Measurements from ENCODE around the gene CELA2B.

Gene CELA2B

DNA sequence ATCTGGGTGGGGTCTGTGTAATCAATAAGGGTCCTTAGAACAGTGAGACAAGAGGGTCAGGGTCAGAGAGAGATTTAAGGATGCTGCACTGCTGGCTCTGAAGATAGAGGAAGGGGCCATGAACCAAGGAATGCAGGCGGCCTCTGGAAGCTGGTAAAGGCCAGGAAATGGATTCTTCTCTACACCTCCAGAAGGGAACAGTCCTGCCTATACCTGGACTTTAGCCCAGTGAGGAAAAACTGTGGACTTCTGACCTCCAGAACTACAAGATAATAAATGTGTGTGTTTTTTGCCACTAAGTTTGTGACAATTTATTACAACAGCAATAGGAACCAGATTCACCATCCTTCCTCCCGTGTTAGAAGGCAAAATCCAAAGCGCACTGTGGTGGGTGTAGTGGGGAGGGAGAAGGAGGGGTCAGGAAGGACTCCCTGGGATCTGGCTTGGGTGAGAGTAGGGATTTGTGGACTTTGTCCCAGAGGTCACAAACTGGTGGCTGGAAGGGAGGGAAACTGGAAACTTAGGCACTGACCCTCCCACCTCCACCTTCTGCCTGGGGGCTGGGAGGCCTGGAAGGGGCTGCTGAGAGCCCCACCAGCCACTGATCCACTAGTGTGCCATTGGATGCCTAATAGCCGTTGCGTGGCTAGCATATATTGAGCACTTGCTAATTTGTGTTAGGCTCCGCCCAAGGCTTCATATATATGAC is 24.7 kb upstream of the CELA2B start:
- TF ChIP-seq EZH2phosphoT487 (IDR thresholded peaks at IDR 0.05; ENCODE audit: low read depth) (no peak), CTCF (IDR thresholded peaks at IDR 0.05; ENCODE audit: low read depth, low read length) (no peak)

DNA sequence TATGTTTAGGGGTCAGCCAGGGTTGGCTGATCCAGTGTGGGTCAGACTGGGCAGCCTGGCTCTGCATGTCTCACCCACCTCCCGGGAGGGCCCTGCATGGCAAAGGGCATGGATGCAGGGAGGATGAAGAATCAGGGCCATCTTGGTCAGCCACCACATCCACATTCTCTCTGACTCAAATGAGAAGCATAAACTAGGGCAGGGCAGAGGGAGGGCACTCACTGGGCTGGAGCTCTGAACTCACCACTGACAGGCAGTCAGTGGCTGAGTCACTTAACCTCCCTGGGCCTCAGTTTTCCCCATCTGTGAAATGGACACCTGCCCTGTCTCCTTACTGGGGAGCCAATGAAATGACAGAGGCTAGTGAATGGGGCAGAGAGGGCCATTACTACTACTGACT is 23.7 kb upstream of the CELA2B start:
- TF ChIP-seq CTCF (IDR thresholded peaks at IDR 0.05; ENCODE audit: low read depth, low read length), result no peak
- no peak for TF ChIP-seq EZH2phosphoT487 (IDR thresholded peaks at IDR 0.05; ENCODE audit: low read depth)
- Histone ChIP-seq H3K9me3 (ENCODE audit: insufficient read depth, low read length) (no peaks in the 10 kb centered on the region), H4K20me1 (ENCODE audit: insufficient read depth, low read length) (no peaks in the 10 kb centered on the region), H3K4me2 (ENCODE audit: low read length) (no peak overlapping the region), H3K27ac (ENCODE audit: low read length) (no peak overlapping the region), H2AFZ (ENCODE audit: low read depth, low read length) (no peak overlapping the region), H3K79me2 (ENCODE audit: low read length) (no peaks in the 10 kb centered on the region), H3K4me1 (ENCODE audit: low read length) (peaks cover 13% of the 10 kb centered on the region), H3K36me3 (replicated peaks; ENCODE audit: low read depth, low read length) (no peaks in the 10 kb centered on the region), H3K9ac (ENCODE audit: low read length) (no peak overlapping the region), H3K27me3 (ENCODE audit: low read depth, low read length) (no peaks in the 10 kb centered on the region), H3K4me3 (ENCODE audit: low read length) (no peak overlapping the region)

More for the DNA sequence above, 24.7 kb upstream of the CELA2B start:
- Histone ChIP-seq H3K4me3 (ENCODE audit: low read length) (no peak overlapping the region), H3K4me2 (ENCODE audit: low read length) (no peak overlapping the region), H3K4me1 (ENCODE audit: low read length) (peaks cover 11% of the 10 kb centered on the region), H4K20me1 (ENCODE audit: insufficient read depth, low read length) (no peaks in the 10 kb centered on the region), H3K27ac (ENCODE audit: low read length) (no peak overlapping the region), H3K9me3 (ENCODE audit: insufficient read depth, low read length) (no peaks in the 10 kb centered on the region), H3K27me3 (ENCODE audit: low read depth, low read length) (no peaks in the 10 kb centered on the region), H3K79me2 (ENCODE audit: low read length) (no peaks in the 10 kb centered on the region), H3K9ac (ENCODE audit: low read length) (no peak overlapping the region), H3K36me3 (replicated peaks; ENCODE audit: low read depth, low read length) (no peaks in the 10 kb centered on the region), H2AFZ (ENCODE audit: low read depth, low read length) (no peak overlapping the region)

DNA sequence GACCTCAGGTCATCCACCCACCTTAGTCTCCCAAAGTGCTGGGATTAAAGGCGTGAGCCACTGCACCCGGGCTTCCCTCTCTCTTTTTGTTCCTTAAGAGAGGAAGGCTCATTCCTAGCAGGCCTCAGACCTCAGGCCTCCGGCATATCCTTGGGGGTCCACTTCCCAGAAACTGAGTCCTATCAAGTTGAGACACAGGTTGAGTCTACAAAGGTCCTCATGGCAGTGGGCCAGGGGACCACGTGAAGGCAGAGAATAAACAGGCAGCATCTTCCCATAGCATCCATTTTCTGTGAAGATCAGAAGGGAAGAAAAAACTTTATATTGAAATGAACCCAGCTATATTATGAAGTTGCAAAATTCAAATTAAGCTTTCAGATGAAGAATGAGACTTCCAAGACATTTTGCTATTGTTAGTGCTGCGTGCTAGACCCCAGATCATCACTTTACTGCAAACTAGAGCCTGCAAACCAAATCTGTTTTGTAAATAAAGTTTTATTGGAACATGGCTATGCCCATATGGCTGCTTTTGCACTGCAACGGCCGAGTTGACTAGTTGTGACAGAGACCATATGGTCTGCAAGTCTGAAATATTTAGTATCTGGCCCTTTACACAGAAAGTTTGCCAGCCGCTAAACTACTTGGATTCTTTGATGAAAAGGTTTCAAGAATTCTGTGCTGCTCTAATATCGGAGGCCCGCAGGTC is 22.9 kb upstream of the CELA2B start:
- Histone ChIP-seq H3K79me2 (ENCODE audit: low read length) (no peaks in the 10 kb centered on the region), H3K4me3 (ENCODE audit: low read length) (no peak overlapping the region), H3K27ac (ENCODE audit: low read length) (no peak overlapping the region), H3K27me3 (ENCODE audit: low read depth, low read length) (no peaks in the 10 kb centered on the region), H3K4me1 (ENCODE audit: low read length) (peaks cover 13% of the 10 kb centered on the region), H3K9me3 (ENCODE audit: insufficient read depth, low read length) (no peaks in the 10 kb centered on the region), H3K9ac (ENCODE audit: low read length) (no peak overlapping the region), H3K4me2 (ENCODE audit: low read length) (no peak overlapping the region), H3K36me3 (replicated peaks; ENCODE audit: low read depth, low read length) (no peaks in the 10 kb centered on the region), H4K20me1 (ENCODE audit: insufficient read depth, low read length) (no peaks in the 10 kb centered on the region), H2AFZ (ENCODE audit: low read depth, low read length) (no peak overlapping the region)
- TF ChIP-seq EZH2phosphoT487 (IDR thresholded peaks at IDR 0.05; ENCODE audit: low read depth) (no peak), CTCF (IDR thresholded peaks at IDR 0.05; ENCODE audit: low read depth, low read length) (no peak)

DNA sequence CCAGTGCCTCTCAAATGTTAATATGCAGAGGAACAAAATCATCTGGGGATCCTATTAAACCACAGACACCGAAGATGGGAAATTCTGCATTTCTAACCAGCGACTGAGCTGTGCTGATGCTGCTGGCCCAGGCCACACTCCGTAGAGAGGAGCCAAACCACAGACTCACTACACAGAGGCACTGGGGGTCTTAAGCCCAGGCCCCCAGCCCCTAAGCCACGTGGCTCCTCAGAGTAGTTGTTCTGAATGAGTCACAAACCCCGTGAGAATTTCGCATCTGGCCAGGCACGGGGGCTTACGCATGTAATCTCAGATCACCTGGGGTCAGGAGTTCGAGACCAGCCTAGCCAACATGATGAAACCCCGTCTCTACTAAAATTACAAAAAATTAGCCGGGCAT is 22.2 kb upstream of the CELA2B start:
- H3K4me1 ChIP-seq (ENCODE audit: low read length), result peaks cover 13% of the 10 kb centered on the region
- H3K27me3 ChIP-seq (ENCODE audit: low read depth, low read length), result no peaks in the 10 kb centered on the region
- H2AFZ ChIP-seq (ENCODE audit: low read depth, low read length), result no peak overlapping the region
- H3K4me3 ChIP-seq (ENCODE audit: low read length), result no peak overlapping the region
- H3K4me2 ChIP-seq (ENCODE audit: low read length), result no peak overlapping the region
- TF ChIP-seq EZH2phosphoT487 (IDR thresholded peaks at IDR 0.05; ENCODE audit: low read depth), result no peak
- TF ChIP-seq CTCF (IDR thresholded peaks at IDR 0.05; ENCODE audit: low read depth, low read length), result no peak
- H3K9ac ChIP-seq (ENCODE audit: low read length), result no peak overlapping the region
- H3K79me2 ChIP-seq (ENCODE audit: low read length), result no peaks in the 10 kb centered on the region
- H3K9me3 ChIP-seq (ENCODE audit: insufficient read depth, low read length), result no peaks in the 10 kb centered on the region
- no peaks in the 10 kb centered on the region for H4K20me1 ChIP-seq (ENCODE audit: insufficient read depth, low read length)
- H3K36me3 ChIP-seq (replicated peaks; ENCODE audit: low read depth, low read length), result no peaks in the 10 kb centered on the region
- no peak overlapping the region for H3K27ac ChIP-seq (ENCODE audit: low read length)
